ENCODE results near the gene PTX3.

DNA sequence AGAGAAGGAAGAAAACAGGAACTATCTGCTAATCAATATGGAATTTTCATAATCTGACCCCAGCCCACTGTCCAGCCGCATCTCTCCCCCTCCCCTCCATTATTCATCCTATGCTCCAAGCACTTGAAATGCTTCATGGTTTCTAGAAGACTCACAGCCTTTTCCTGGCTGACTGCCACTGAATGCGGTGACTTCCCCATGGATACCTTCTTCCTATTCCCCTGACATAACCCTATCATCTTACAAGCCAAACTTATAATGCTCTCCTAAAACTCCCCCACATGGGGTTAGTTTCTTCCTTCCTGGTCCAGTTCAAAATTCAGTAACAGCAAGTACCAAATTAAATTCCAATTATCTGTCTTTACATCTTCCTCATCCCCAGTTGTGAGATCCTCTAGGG lies 31.2 kb upstream of the PTX3 start:
- TF ChIP-seq, protein P1, sequence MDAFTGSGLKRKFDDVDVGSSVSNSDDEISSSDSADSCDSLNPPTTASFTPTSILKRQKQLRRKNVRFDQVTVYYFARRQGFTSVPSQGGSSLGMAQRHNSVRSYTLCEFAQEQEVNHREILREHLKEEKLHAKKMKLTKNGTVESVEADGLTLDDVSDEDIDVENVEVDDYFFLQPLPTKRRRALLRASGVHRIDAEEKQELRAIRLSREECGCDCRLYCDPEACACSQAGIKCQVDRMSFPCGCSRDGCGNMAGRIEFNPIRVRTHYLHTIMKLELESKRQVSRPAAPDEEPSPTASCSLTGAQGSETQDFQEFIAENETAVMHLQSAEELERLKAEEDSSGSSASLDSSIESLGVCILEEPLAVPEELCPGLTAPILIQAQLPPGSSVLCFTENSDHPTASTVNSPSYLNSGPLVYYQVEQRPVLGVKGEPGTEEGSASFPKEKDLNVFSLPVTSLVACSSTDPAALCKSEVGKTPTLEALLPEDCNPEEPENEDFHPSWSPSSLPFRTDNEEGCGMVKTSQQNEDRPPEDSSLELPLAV (CRISPR knock-in tag; conservative IDR thresholded peaks at IDR 0.05; ENCODE audit: low read depth), result no peak
- TF ChIP-seq, protein P2, sequence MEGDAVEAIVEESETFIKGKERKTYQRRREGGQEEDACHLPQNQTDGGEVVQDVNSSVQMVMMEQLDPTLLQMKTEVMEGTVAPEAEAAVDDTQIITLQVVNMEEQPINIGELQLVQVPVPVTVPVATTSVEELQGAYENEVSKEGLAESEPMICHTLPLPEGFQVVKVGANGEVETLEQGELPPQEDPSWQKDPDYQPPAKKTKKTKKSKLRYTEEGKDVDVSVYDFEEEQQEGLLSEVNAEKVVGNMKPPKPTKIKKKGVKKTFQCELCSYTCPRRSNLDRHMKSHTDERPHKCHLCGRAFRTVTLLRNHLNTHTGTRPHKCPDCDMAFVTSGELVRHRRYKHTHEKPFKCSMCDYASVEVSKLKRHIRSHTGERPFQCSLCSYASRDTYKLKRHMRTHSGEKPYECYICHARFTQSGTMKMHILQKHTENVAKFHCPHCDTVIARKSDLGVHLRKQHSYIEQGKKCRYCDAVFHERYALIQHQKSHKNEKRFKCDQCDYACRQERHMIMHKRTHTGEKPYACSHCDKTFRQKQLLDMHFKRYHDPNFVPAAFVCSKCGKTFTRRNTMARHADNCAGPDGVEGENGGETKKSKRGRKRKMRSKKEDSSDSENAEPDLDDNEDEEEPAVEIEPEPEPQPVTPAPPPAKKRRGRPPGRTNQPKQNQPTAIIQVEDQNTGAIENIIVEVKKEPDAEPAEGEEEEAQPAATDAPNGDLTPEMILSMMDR (CRISPR knock-in tag; IDR thresholded peaks at IDR 0.05), result no peak
- no peak for TF ChIP-seq NFIC (IDR thresholded peaks at IDR 0.05; ENCODE audit: low read length)
- no peak for TF ChIP-seq ZNF3 (CRISPR knock-in tag; IDR thresholded peaks at IDR 0.05)
- no peak for TF ChIP-seq POLR2A (IDR thresholded peaks at IDR 0.05; ENCODE audit: insufficient read depth in 1 of 2, low read depth in 2 of 2, low read length in 2 of 2)
- no peak for TF ChIP-seq POLR2AphosphoS5 (IDR thresholded peaks at IDR 0.05; ENCODE audit: low read depth, low read length)
- TF ChIP-seq, protein P3, sequence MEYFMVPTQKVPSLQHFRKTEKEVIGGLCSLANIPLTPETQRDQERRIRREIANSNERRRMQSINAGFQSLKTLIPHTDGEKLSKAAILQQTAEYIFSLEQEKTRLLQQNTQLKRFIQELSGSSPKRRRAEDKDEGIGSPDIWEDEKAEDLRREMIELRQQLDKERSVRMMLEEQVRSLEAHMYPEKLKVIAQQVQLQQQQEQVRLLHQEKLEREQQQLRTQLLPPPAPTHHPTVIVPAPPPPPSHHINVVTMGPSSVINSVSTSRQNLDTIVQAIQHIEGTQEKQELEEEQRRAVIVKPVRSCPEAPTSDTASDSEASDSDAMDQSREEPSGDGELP (IDR thresholded peaks at IDR 0.05; ENCODE audit: borderline replicate concordance, low read depth), result no peak
- TF ChIP-seq, protein P4, sequence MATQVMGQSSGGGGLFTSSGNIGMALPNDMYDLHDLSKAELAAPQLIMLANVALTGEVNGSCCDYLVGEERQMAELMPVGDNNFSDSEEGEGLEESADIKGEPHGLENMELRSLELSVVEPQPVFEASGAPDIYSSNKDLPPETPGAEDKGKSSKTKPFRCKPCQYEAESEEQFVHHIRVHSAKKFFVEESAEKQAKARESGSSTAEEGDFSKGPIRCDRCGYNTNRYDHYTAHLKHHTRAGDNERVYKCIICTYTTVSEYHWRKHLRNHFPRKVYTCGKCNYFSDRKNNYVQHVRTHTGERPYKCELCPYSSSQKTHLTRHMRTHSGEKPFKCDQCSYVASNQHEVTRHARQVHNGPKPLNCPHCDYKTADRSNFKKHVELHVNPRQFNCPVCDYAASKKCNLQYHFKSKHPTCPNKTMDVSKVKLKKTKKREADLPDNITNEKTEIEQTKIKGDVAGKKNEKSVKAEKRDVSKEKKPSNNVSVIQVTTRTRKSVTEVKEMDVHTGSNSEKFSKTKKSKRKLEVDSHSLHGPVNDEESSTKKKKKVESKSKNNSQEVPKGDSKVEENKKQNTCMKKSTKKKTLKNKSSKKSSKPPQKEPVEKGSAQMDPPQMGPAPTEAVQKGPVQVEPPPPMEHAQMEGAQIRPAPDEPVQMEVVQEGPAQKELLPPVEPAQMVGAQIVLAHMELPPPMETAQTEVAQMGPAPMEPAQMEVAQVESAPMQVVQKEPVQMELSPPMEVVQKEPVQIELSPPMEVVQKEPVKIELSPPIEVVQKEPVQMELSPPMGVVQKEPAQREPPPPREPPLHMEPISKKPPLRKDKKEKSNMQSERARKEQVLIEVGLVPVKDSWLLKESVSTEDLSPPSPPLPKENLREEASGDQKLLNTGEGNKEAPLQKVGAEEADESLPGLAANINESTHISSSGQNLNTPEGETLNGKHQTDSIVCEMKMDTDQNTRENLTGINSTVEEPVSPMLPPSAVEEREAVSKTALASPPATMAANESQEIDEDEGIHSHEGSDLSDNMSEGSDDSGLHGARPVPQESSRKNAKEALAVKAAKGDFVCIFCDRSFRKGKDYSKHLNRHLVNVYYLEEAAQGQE (IDR thresholded peaks at IDR 0.05; ENCODE audit: borderline replicate concordance in 1 of 2, low read depth in 1 of 2, low read length in 2 of 2), result no peak
- no peak for TF ChIP-seq CCAR2 (optimal IDR thresholded peaks at IDR 0.05; ENCODE audit: low read depth, low read length)
- TF ChIP-seq ZSCAN29 (CRISPR knock-in tag; conservative IDR thresholded peaks at IDR 0.05), result no peak
- TF ChIP-seq, protein P5, sequence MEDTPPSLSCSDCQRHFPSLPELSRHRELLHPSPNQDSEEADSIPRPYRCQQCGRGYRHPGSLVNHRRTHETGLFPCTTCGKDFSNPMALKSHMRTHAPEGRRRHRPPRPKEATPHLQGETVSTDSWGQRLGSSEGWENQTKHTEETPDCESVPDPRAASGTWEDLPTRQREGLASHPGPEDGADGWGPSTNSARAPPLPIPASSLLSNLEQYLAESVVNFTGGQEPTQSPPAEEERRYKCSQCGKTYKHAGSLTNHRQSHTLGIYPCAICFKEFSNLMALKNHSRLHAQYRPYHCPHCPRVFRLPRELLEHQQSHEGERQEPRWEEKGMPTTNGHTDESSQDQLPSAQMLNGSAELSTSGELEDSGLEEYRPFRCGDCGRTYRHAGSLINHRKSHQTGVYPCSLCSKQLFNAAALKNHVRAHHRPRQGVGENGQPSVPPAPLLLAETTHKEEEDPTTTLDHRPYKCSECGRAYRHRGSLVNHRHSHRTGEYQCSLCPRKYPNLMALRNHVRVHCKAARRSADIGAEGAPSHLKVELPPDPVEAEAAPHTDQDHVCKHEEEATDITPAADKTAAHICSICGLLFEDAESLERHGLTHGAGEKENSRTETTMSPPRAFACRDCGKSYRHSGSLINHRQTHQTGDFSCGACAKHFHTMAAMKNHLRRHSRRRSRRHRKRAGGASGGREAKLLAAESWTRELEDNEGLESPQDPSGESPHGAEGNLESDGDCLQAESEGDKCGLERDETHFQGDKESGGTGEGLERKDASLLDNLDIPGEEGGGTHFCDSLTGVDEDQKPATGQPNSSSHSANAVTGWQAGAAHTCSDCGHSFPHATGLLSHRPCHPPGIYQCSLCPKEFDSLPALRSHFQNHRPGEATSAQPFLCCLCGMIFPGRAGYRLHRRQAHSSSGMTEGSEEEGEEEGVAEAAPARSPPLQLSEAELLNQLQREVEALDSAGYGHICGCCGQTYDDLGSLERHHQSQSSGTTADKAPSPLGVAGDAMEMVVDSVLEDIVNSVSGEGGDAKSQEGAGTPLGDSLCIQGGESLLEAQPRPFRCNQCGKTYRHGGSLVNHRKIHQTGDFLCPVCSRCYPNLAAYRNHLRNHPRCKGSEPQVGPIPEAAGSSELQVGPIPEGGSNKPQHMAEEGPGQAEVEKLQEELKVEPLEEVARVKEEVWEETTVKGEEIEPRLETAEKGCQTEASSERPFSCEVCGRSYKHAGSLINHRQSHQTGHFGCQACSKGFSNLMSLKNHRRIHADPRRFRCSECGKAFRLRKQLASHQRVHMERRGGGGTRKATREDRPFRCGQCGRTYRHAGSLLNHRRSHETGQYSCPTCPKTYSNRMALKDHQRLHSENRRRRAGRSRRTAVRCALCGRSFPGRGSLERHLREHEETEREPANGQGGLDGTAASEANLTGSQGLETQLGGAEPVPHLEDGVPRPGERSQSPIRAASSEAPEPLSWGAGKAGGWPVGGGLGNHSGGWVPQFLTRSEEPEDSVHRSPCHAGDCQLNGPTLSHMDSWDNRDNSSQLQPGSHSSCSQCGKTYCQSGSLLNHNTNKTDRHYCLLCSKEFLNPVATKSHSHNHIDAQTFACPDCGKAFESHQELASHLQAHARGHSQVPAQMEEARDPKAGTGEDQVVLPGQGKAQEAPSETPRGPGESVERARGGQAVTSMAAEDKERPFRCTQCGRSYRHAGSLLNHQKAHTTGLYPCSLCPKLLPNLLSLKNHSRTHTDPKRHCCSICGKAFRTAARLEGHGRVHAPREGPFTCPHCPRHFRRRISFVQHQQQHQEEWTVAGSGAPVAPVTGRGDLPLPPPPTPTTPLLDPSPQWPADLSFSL (CRISPR knock-in tag; IDR thresholded peaks at IDR 0.05), result no peak
- no peak for TF ChIP-seq GABPA (IDR thresholded peaks at IDR 0.05; ENCODE audit: low read depth, low read length)
- no peak for TF ChIP-seq GABPA (CRISPR knock-in tag; IDR thresholded peaks at IDR 0.05; ENCODE audit: low read depth)
- TF ChIP-seq ZNF232 (CRISPR knock-in tag; IDR thresholded peaks at IDR 0.05; ENCODE audit: borderline replicate concordance), result no peak
